ENCODE measurements around the gene FAM174A.

DNA sequence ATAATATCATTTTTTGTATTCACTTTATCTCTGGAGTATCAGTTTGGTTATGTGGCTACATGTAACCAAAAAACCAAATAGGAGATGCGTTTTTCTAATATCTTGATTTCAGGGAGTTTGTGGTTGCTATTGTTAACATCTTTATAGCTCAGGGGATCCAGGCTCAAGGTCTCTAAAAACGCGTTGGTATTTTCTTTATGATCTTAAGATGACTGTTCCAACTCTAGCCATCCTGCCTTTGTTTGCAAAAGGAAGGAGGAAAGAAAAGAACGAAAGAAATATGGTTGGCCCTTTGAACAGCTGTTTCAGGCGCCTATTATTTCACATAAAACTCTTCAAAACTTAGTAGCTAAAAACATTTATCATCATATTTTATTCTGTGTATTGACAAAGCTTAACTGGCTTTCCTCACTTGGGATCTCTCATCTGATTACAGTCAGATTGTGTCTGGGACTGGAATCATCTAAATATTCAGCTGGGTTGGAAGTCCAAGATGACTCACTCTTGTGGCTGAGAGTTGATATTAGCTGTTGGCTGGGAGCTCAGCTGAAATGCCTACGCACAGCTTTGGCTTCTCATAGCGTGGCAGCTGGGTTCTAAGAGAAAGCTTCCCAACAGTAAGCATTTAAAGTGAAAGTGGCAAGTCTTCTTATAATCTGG lies 60.1 kb downstream of the FAM174A start:
- TF ChIP-seq POLR2AphosphoS5 (IDR thresholded peaks at IDR 0.05; ENCODE audit: borderline replicate concordance, low read depth, low read length) (no peak), EZH2 (IDR thresholded peaks at IDR 0.05) (no peak)

Data from SK-N-MC (cell line).